Activated naive CD4-positive, alpha-beta T cell treated with anti-CD3 and anti-CD28 coated beads, Interleukin-2, amount 50 U/mL, for 16 hours (primary cell): Measurements from ENCODE around the gene CPNE1.

Experiments used
- DNase-seq: peaks from one replicate; pipeline ENCODE4 v3.0.0-alpha.2; 2020

The CPNE1 gene

DNA sequence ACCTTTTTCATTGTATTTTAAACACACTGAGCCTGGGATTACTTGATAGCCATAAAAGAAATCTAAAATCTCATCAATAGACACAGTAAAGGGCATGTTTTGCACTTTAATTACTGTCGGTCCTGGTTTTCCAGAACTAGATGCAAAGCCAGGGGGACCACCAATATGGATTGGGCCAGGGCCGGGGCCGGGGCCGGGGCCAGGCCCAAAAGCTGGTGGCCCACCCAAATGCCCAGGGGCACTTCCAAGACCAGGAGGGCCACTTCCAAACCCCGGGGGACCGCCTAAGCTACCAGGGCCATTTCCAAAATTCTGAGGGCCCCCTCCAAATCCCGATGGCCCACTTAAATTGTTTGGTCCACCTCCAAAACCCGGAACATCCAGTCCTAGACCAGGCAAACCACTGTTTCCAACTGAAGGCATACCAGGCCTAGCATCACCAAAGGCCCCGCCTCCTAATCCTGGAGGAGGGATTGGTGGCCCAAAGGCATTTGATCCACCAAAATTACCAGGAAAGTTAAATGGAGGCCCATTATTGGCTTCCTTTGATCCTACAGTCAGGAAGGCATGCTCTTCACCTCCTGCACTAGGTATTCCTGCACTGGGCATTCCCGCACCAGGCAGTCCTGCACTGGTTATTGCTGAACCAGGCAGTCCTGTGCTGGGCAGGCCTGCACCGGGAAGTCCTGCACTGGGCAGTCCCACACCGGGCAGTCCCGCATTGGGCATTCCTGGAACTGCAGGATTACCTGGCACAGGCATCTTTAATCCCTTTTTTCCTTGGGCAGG is 11.9 kb downstream of the CPNE1 start:
- DNase-seq, result no peak

DNA sequence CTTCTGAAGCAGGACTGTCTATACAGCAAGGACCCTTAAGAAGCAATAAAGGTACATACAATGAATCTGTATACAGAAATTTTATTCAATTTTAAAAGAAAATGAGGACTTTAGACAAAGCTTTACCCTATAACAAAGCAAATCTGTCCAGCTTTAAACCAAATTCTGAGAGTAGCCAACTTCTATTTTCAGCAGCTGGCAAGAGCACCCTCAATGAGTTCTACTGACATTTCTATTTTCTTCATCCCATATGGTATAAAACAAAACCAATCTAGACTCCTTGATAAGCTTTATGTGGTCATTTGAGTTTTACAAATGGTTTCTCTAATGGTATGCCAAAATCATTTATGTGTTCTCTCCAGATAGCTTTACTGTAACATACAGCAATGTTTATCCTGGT is 12.7 kb downstream of the CPNE1 start:
- DNase-seq, result no peak

DNA sequence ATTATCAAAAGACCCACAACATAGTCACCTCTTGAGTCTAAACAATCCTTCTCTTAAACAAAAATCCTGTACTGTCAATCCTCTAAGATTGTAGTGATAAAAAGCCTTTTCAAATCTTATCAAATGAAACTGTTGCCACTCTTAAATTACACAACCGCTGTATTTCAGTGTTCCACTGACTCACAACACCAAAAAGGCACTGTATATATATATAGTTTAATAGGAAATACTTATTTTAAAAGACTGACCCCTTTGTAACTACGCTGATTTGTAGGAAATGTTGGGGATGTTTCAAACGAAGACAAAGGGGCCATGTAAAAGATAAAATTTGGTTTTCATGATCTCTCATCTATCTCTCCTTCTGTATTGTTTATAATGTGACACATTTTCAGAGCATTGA is 14.1 kb downstream of the CPNE1 start:
- DNase-seq, result no peak

DNA sequence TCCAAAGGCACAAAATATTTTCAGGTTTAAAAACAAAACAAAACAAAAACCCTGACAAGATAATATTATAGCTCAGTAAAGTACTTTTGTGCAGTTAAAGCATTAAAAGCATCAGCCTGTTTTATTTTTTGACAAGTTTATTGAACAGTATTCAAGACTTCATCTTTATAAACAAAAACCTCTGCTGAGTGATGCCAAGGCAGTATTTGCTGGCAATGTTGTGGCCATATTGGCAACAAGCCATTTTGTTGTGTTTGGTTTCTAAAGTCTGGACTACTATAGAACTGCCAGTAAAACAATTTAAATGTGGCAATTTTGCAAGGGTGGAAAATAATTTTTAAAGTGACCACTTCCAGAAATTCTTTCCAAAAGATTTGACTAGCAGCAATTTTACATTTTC is 15.9 kb downstream of the CPNE1 start:
- no peak for DNase-seq

DNA sequence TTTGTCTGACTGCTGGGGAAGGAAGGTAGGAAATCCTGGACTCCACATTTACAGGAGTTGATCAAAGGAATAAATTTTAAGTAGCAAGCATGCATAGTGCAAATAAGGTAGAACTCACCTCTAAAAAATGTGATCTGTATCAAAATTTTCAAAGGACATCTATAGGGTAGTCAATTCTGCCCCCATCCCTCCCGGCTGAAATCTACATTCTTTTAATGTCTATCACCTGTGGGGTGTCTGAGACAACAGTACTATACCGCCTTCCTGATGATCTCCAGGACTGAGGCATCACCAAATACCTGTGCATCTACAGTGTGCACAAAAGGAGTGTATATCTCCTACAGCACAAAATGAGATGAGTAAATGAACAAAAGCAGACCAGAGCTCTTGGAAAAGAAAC is 19.9 kb downstream of the CPNE1 start:
- DNase-seq, result no peak

DNA sequence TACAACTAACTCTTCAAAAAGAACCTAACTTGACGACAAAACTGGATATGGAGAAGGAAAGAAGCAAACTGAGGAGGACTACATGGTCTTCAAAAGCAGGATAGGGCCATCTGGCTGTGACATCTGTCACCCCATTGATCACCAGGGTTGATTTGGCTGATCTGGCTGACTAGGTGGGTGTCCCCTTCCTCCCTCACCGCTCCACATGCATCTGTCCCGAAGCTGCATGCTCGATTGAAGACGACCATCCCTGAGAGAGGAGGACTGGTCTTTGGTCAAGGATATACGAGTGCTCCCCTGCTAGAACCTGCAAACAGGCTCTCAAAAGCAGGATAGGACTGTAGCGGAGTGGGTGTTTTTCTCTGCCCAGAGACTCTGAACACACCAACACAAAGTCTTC is 21.7 kb downstream of the CPNE1 start:
- no peak for DNase-seq

DNA sequence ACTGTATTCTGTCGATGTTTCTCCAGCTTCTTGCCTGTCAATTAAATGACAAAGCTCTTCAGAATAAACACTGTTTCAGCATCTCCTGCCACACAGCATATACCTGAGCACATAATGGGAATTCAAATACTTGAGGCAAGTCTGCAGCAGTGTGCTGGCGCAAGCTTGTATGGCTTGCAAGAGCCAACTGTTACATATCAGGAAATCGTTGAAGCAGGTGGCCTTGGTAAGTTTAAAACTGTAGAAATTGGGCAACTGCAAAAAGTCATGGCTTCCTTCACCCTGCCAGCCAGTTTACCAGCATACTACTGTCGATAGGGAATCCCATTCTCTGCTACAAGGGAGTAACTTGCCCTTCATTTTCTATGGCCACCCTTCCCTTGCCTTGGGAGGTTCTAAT is 23.0 kb downstream of the CPNE1 start:
- no peak for DNase-seq

DNA sequence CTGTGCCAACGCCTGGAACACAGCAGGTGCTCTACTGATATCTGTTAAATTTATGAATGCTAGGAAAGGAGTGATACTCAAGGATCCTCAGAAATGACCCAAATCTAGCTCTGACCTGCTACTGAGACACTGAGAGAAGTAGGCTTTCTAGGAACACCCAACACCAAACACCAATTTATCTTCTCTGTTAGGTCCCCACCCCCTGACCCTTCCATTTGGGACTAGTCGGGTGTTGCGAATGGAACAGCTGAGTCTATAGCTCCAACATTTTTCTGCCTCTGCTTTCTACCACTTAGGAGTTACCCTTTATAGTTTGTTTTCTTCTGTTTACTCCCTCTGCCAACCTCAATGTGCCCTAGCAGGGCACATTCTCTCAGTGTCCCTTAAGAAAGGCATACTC is 24.0 kb downstream of the CPNE1 start:
- DNase-seq, result no peak

DNA sequence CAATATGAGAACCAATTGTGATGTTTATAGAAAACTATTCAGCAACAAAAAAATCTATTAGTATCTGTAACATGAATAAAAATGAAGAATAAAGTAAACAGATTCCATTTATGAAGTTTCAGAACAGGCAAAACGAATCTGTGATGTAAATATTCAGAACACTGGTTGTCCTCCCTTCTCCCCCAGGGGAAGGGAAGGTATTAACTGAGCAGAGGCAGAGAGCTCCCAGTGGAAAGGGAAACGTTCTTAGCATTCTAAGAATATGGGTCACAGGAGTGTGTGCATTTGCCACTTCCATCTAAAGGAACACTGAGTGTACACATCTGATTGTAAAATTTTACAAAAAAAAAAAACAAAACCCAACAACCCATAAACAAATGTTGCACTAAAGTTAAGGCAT is 25.9 kb downstream of the CPNE1 start:
- no peak for DNase-seq

DNA sequence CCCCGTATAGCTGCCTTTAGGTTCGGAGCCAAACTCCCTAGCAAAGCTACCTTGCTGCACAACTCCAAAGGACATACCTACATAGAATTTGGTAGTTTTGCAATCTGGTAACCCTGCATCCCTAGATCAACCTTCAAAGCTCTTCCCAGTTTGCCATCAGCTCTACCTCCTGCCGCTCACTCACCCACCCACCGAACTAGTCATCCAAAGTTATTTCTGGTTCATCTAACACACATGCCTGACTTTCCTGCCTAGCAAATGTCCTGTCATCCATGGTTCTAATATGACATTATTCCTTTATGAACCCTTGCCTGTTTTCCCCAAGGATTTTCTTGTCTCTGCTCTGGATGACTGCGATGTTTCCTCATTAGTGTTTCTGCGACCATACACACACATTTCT is 27.4 kb downstream of the CPNE1 start:
- no peak for DNase-seq

DNA sequence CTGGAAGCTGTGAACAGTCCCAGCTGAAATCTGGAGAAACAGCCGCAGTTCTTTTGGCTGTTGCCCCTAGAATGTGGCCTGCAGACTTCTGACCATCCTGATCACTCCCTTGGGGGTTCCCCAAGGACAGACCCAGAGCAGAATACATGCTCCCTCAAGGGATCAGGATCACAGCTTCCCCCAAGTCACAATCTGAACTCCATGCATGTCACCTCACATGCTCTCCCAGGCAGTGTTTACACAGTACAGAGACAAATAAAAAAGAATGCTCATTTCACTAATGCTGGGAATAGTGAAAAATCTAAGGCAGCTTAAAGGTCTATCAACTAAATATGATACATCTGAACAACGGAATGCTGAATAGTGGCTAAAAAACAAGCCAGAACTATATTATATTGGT is 28.6 kb downstream of the CPNE1 start:
- DNase-seq, result no peak

DNA sequence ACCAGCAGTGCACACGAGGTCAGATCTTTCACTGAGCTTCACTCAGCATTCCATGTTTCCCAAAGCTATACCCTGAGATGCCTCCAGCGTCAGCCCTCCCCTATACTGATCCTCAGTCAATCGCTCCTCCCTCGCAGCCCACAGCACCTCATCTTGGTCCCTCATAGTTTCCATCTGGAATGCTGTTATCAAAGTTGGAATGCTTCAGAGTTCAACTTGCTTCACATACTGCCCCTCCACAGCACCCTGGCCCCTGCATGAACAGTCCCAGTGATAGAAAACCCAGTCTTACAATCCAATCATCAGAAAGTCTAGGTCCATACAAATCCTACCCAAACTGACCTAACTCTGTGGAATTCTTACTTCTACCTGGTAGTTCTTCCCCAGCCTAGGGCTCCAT is 29.0 kb downstream of the CPNE1 start:
- DNase-seq, result no peak

DNA sequence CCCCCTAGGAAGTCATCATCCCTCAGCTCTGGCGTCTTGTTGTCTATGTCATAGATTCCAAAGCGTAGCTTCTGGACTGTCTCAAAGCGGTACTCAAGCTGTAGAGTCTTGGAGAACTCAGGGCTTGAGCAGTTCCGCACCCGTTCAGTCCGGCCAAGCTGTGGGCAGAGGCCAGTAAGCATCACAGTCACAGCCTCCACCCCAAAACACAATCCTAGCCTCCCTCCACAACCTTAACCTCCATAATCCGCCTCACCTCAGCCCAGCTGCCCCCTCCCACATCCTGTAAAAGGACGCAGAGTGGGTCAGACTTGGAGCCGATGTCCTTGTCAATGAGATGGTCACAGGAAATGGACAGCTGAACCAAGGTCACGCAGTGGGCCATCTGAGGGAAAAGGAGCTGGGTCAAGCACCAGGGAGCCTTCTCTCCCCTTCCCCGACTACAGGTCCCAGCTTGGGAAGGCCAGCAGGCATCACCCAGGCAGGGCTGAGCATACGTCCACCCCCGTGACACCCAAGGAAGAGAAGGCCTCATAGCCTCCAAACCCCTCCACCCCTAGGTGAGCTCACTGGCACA is 32.1 kb downstream of the CPNE1 start:
- no peak for DNase-seq

DNA sequence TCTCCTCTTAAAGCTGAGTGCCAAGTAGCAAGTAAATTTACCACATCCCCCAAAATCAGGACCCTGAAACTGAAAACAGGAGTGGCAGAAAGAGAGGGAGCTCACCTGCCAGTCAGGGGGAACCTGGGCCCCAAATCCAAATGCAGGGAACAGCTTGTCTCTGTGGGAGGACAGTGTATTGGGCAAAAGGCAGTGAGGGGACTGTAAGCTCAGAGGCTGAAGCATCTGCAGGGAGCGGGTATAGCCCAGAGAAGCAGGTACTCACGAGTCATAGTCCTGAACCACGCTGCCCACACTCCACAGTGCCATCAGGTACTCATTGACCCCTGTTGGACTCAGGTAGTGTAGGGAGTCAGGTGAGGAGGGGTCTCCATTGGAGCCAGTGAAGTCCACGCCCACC is 34.1 kb downstream of the CPNE1 start:
- no peak for DNase-seq

DNA sequence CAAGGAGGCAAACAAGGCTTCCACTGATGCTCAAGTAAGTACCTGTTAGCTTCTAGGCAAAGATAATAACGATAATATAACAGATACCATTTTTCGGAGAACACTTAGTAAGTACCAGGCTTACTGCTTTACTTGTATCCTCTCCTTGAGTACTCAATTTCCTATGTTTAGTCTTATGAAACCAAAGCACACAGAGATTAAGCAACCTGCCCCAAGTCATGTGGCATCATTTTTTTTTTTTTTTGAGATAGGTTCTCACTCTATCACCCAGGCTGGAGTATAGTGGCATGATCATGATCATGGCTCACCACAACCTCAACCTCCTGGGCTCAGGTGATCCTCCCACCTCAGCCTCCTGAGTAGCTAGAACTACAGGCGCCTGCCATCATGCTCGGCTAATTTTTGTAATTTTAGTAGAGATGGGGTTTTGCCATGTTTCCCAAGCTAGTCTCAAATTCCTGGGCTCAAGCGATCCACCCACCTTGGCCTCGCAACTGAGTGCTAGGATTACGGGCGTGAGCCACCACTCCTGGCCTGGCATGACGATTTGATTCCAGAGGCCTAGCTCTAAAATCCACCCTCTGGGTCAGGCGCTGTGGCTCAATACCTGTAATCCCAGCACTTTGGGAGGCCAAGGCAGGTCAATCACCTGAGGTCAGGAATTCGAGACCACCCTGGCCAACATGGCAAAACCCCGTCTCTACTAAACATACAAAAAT is 35.1 kb downstream of the CPNE1 start:
- no peak for DNase-seq

DNA sequence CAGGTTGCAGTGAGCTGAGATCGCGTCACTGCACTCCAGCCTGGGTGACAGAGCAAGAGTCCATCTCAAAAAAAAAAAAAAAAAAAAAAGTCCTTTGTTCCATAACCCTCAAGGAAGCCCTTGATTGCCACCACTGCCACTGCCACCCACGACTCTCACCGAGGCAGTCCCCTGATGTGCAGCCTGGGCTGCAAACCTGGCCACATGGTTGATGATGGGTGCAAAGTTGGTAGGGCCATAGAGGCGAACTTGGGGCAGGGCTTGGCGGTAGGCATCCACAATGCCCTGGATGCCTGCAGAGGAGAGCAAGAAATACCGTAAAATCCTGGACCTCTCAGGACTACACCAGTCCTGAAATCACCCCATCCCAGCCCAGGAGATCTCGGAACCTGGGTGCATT is 37.6 kb downstream of the CPNE1 start:
- no peak for DNase-seq

DNA sequence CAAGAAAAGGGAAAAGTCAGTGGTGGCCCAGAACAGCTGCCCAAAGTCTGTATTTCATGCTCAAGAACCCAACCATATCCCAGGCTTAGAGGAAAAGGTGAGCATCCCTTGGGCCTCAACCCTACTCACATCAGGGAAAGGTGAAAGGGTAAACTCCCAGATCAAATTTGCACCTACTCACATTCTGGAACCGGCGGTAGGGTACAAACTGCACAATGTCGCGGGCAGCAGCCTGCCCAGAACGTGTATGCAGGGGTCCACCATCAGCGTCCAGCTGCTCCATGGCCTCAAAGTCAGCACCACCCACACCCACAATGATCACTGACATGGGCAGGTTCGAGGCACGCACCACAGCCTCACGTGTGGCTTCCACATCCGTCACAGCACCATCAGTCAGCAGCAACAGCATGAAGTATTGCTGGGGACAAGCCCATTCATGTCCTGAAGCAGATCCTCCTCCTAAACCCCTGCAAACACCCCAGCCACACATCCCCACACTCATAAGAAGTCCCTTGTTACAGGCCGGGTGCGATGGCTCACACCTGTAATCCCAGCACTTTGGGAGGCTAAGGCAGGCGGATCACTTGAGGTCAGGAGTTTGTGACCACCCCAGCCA is 38.2 kb downstream of the CPNE1 start:
- DNase-seq, result no peak

DNA sequence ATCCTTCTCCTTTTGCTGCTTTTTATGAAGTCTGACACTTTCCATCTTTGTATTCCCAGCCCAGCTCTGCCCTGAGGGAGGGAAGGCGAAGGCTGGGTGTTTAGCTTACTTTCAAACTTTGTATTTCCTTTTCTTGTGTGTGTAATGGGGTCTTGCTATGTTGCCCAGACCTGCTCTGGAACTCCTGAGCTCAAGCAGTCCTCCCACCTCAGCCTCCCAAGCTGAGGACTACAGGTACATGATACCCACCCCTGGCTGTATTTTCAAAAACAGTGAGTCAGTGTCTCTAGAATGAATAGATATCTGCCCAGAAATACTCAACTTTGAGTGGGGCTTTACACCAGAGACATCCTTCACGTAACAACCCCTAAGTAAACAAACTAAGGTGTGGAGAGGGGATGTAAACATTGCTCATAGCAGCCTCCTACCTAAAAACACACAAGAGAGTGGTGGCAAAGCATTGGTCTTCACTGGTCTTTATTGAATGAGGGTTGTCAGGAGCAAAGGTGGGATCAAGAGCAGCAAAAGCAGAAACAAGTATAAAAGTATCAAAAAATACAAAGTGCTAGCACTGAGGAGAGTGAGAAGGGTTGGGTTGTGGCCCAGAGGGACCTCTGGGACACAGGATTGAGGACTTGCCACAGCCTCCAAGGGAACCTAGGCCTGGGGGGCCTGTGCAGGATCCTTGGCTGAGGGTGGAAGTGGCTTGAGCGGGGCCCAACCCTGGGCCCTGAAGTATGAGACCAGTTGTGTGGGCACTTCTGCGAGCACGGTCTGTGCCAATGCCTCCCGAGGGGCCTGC is 38.9 kb downstream of the CPNE1 start:
- no peak for DNase-seq

DNA sequence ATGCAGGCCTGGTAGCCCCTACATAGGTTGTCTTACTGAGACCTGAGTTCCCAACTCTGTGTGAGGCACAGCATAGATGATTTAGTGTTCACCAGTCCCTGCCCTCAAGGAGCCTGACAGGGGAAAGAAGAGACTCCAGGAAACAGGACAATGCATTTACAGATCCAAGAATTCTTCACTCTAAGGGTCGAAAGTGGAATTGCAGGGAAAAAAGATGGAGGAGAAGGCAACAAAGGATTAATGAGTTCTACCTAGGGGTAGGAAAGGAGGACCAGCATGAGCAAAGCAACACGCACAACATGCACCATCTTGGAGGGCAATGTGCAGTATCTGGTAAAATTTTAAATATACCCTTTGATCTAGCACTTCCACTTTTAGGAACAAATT is 43.1 kb downstream of the CPNE1 start:
- DNase-seq, result no peak

DNA sequence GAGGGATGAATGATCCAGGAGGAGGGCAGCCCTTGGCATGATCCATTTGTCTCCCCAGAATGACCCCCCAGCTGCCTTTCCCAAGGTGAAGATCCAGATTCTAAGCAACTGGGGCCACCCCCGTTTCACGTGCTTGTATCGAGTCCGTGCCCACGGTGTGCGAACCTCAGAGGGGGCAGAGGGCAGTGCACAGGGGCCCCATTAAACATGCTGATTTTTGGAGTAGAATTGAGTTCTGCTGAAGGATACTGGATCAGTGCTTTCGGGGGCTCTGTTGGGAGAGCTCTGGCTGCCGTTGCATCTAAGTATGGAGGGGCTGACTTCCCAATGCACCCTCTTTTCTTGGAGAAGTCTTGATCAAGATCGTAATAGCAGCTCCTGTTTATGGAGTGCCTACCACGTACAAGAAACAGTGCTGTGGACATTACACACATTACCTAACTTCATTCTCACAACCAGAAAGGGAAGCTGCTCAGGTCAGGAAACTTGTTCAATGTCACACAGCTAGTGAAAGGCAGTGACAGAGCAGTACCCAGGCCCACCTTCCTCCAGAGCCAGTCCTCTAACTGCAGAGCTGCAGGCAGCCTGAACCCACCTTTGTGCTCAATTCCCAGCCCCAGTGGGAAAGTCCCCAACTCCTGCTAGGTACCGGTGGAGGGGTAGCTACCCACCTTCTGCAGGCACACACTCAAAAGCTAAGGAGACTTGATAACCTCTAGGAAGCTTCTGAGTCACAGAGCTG is 43.7 kb downstream of the CPNE1 start:
- no peak for DNase-seq

DNA sequence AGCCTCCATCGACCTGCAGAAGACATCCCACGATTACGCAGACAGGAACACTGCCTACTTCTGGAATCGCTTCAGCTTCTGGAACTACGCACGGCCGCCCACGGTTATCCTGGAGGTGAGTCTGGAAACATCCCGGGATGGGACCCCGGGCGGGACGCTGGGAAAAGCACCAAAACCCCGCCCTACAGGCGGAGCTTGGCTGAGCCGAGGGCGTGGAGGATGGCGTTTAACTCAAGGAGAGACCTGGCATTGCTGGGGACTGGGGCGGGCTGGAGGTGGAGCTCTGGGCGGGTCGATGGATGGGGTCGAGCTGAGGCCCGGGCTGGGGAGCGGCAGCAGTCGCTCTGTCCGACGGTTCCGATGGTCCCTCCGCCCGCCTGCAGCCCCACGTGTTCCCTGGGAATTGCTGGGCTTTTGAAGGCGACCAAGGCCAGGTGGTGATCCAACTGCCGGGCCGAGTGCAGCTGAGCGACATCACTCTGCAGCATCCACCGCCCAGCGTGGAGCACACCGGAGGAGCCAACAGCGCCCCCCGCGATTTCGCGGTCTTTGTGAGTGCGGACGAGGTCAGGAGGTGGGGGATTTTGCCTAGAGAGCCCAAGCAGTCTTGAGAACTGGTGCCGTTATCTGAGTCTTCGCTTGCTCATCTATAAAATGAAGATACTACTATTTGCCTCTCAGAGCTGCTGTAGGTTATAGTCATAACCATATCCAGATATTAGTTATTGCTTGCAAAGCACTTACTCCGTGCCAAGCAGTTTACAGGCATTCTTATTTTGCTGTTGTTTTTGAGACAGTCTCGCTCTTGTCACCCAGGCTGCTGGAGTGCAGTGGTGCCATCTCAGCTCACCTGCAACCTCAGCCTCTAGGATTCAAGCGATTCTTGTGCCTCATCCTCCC is 45.3 kb downstream of the CPNE1 start:
- DNase-seq, result peak; percentile 84
